ENCODE data around the gene AHSG. TPM values are rescaled to one million over a fixed set of nuclear protein-coding genes. Genes with fewer than 3 reads are reported as not detected.

Gene AHSG
- total and polyA plus RNA-seq, 2 experiments from 2014 or later = 0.10 to 0.18 TPM

GRCh38 chr3:186619787-186620212 is 6.9 kb downstream of the AHSG start:
- Histone ChIP-seq H3K27me3 (ENCODE audit: insufficient read depth) (peaks cover 6% of the 10 kb centered on the region; the same call in 1 of the 2 replicates), H3K27ac (ENCODE audit: low read depth) (no peak overlapping the region), H3K4me2 (no peak overlapping the region), H3K79me2 (replicated peaks; ENCODE audit: insufficient read depth) (no peaks in the 10 kb centered on the region), H3K36me3 (ENCODE audit: insufficient read depth) (no peaks in the 10 kb centered on the region), H2AFZ (no peak overlapping the region), H3K9me2 (ENCODE audit: insufficient read depth) (0 out of 2 replicates have a peak, but pooled peaks cover 7% of the 10 kb centered on the region), H3K4me3 (no peak overlapping the region), H3K4me1 (ENCODE audit: insufficient read depth) (peaks cover 11% of the 10 kb centered on the region), H3F3A (replicated peaks; ENCODE audit: low read depth) (no peaks in the 10 kb centered on the region), H4K20me1 (replicated peaks; ENCODE audit: insufficient read depth) (no peaks in the 10 kb centered on the region)
- no peak overlapping the region for H3K27ac Mint-ChIP-seq
- peaks cover 14% of the 10 kb centered on the region for H3K27me3 Mint-ChIP-seq (ENCODE audit: insufficient read depth, low read depth, poor library complexity)
- no peak for TF ChIP-seq EZH2phosphoT487 (IDR thresholded peaks at IDR 0.05; ENCODE audit: unreplicated experiment)
- TF ChIP-seq NANOG (IDR thresholded peaks at IDR 0.05; ENCODE audit: borderline replicate concordance) = no peak
- no peak for TF ChIP-seq CTCF (conservative IDR thresholded peaks at IDR 0.05; ENCODE audit: low read depth in 2 of 2)
- TF ChIP-seq ZNF462 (CRISPR knock-in tag; IDR thresholded peaks at IDR 0.05) = no peak
- no peak for TF ChIP-seq REST (IDR thresholded peaks at IDR 0.05; ENCODE audit: unreplicated experiment)
- TF ChIP-seq CREB1 (CRISPR knock-in tag; IDR thresholded peaks at IDR 0.05; ENCODE audit: low read depth) = no peak
- DNase-seq (ENCODE audit: low spot score) (no peak), ATAC-seq (no peak)
- H3K4me3 Mint-ChIP-seq = no peak overlapping the region
- no peaks in the 10 kb centered on the region for H3K36me3 Mint-ChIP-seq (ENCODE audit: low read depth)
- H3K9me3 Mint-ChIP-seq = peaks cover 3% of the 10 kb centered on the region; the same call in 1 of the 3 replicates
- peaks cover 8% of the 10 kb centered on the region for H3K4me1 Mint-ChIP-seq
